Caco-2 (cell line): Measurements from ENCODE around the gene CALML3. TPM values are rescaled to one million over a fixed set of nuclear protein-coding genes. Genes with fewer than 3 reads are reported as not detected.

Source experiments
- BruUV-seq: library from RNA; stranded (reverse); fragments of 400-500 nt; replicated peaks from 2 replicates; lab custom pipeline; 2021; lab: Mats Ljungman, UMichigan
- CTCF ChIA-PET: fragments of 300-600 bp; sonication (Branson Sonifier 250); formaldehyde crosslinking; loops from one replicate; lab custom pipeline; 2022; ENCODE audit warnings: antibody characterized with exemption; lab: Charles Lee
- POLR2A ChIA-PET: fragments of 300-600 bp; sonication (Branson Sonifier 250); formaldehyde crosslinking; loops from one replicate; lab custom pipeline; 2022; ENCODE audit warnings: antibody characterized with exemption; lab: Charles Lee
- DNase-seq, 2 experiments: peaks; one replicate each; pipeline versions ENCODE4 v3.0.0 to v3.0.0-alpha.2; 2020 to 2022
- H3K27me3 ChIP-seq: replicated peaks from 2 replicates; pipeline ENCODE4 v1.6.0; 2011; ENCODE audit warnings: low read length; ENCODE audit not compliant: control insufficient read depth, insufficient read depth
- H3K36me3 ChIP-seq: 2 replicates; pipeline ENCODE4 v1.5.1; 2011; ENCODE audit warnings: low read length; ENCODE audit not compliant: control insufficient read depth, insufficient read depth
- H3K4me1 ChIP-seq: fragments of 250-450 bp; sonication (Bioruptor Pico); 2 replicates; pipeline ENCODE4 v1.5.1; 2020; ENCODE audit warnings: mild to moderate bottlenecking
- H3K4me3 ChIP-seq: 2 replicates; pipeline ENCODE4 v1.5.1; 2011; ENCODE audit warnings: low read depth, mild to moderate bottlenecking, control low read depth, low read length
- H3K9me3 ChIP-seq: fragments of 250-450 bp; sonication (Bioruptor Pico); 2 replicates; pipeline ENCODE4 v1.5.1; 2020; ENCODE audit warnings: mild to moderate bottlenecking, moderate library complexity
- H3K27ac Mint-ChIP-seq: one replicate; pipeline ENCODE4 v1.8.0; 2022; ENCODE audit warnings: mixed read lengths; ENCODE audit not compliant: unreplicated experiment
- H3K27me3 Mint-ChIP-seq: one replicate; pipeline ENCODE4 v1.8.0; 2022; ENCODE audit warnings: mixed read lengths; ENCODE audit not compliant: insufficient read depth, unreplicated experiment
- H3K36me3 Mint-ChIP-seq: one replicate; pipeline ENCODE4 v1.8.0; 2022; ENCODE audit warnings: mild to moderate bottlenecking, mixed read lengths; ENCODE audit not compliant: insufficient read depth, unreplicated experiment
- H3K4me1 Mint-ChIP-seq: one replicate; pipeline ENCODE4 v1.8.0; 2022; ENCODE audit warnings: low read depth, mixed read lengths; ENCODE audit not compliant: unreplicated experiment
- H3K4me3 Mint-ChIP-seq: one replicate; pipeline ENCODE4 v1.8.0; 2022; ENCODE audit warnings: mild to moderate bottlenecking, moderate library complexity, mixed read lengths; ENCODE audit not compliant: unreplicated experiment
- H3K9me3 Mint-ChIP-seq: one replicate; pipeline ENCODE4 v1.8.0; 2022; ENCODE audit warnings: mixed read lengths; ENCODE audit not compliant: unreplicated experiment
- CTCF ChIP-seq, 2 experiments: fragments of 200-600 bp in 1 of 2; IDR thresholded peaks; 1 replicate in 1 of 2; 2 replicates in 1 of 2; pipeline versions ENCODE4 v1.5.1 to v1.8.0; 2011 to 2022; ENCODE audit warnings: antibody characterized with exemption in 1 of 2, control low read depth in 1 of 2, inconsistent platforms in 1 of 2, low read depth in 1 of 2, low read length in 1 of 2, mild to moderate bottlenecking in 1 of 2, moderate library complexity in 1 of 2; ENCODE audit not compliant: insufficient read depth in 1 of 2, severe bottlenecking in 1 of 2, unreplicated experiment in 1 of 2
- intact Hi-C: fragments of 100-400 bp; cut with micrococcal nuclease; formaldehyde crosslinking; loops from one replicate; pipeline ENCODE4 v1.10.0; 2022; ENCODE audit not compliant: unreplicated experiment
- total RNA-seq: library from RNA; stranded (reverse); gene quantifications from 2 replicates; pipeline ENCODE4 v1.2.3, GENCODE V29; 2022

CALML3 gene
- total RNA-seq, 1 experiment from 2014 or later, result 0.18 TPM

GRCh38 chr10:5538446-5538845 lies 13.7 kb downstream of the CALML3 start:
- peak in 1 of 2 experiments; percentile 54 for DNase-seq
- H3K4me1 Mint-ChIP-seq, result peaks cover 21% of the 10 kb centered on the region
- H3K9me3 ChIP-seq, result peaks cover 11% of the 10 kb centered on the region
- peak overlapping the region; percentile 55 for H3K27ac Mint-ChIP-seq
- peaks cover 35% of the 10 kb centered on the region for H3K4me1 ChIP-seq
- H3K9me3 Mint-ChIP-seq, result peaks cover 26% of the 10 kb centered on the region
- no peaks in the 10 kb centered on the region for H3K36me3 ChIP-seq
- H3K4me3 ChIP-seq, result no peak overlapping the region
- CTCF ChIA-PET, result interaction anchor here (1.0 kb wide), 1 partner anchor 92 kb away, joined by 3 read pairs; no protein-coding TSS in a partner anchor
- no peak overlapping the region for H3K4me3 Mint-ChIP-seq
- TF ChIP-seq CTCF (IDR thresholded peaks at IDR 0.05; ENCODE audit: insufficient read depth in 1 of 2, low read depth in 1 of 2, low read length in 1 of 2, severe bottlenecking in 1 of 2, unreplicated experiment in 1 of 2), result no peak
- no TSS peak for BruUV-seq
- H3K27me3 ChIP-seq, result no peaks in the 10 kb centered on the region
- no peaks in the 10 kb centered on the region for H3K36me3 Mint-ChIP-seq
- POLR2A ChIA-PET, result interaction anchor here (0.9 kb wide), 1 partner anchor 11 kb away, joined by 3 read pairs; no protein-coding TSS in a partner anchor
- no peaks in the 10 kb centered on the region for H3K27me3 Mint-ChIP-seq
- intact Hi-C loops, result no loop called here

GRCh38 chr10:5538892-5539651 lies 14.3 kb downstream of the CALML3 start:
- peaks cover 35% of the 10 kb centered on the region for H3K4me1 ChIP-seq
- no peaks in the 10 kb centered on the region for H3K36me3 Mint-ChIP-seq

GRCh38 chr10:5540080-5540479 lies 15.3 kb downstream of the CALML3 start:
- no peaks in the 10 kb centered on the region for H3K27me3 Mint-ChIP-seq
- intact Hi-C loops, result no loop called here
- Histone ChIP-seq H3K9me3 (peaks cover 14% of the 10 kb centered on the region), H3K4me1 (peaks cover 32% of the 10 kb centered on the region), H3K36me3 (no peaks in the 10 kb centered on the region), H3K27me3 (no peaks in the 10 kb centered on the region), H3K4me3 (no peak overlapping the region)
- no peaks in the 10 kb centered on the region for H3K36me3 Mint-ChIP-seq
- peak in 1 of 2 experiments; percentile 12 for DNase-seq
- H3K4me3 Mint-ChIP-seq, result no peak overlapping the region
- TF ChIP-seq CTCF (IDR thresholded peaks at IDR 0.05; ENCODE audit: insufficient read depth in 1 of 2, low read depth in 1 of 2, low read length in 1 of 2, severe bottlenecking in 1 of 2, unreplicated experiment in 1 of 2), result no peak
- BruUV-seq, result no TSS peak
- H3K4me1 Mint-ChIP-seq, result peaks cover 21% of the 10 kb centered on the region
- ChIA-PET CTCF (no interaction called here), POLR2A (no interaction called here)
- peaks cover 26% of the 10 kb centered on the region for H3K9me3 Mint-ChIP-seq
- H3K27ac Mint-ChIP-seq, result no peak overlapping the region

More at GRCh38 chr10:5538892-5539651, 14.3 kb downstream of the CALML3 start:
- TF ChIP-seq CTCF (IDR thresholded peaks at IDR 0.05; ENCODE audit: insufficient read depth in 1 of 2, low read depth in 1 of 2, low read length in 1 of 2, severe bottlenecking in 1 of 2, unreplicated experiment in 1 of 2), result no peak
- peak overlapping the region; percentile 55 for H3K27ac Mint-ChIP-seq
- H3K36me3 ChIP-seq, result no peaks in the 10 kb centered on the region
- H3K4me3 ChIP-seq, result no peak overlapping the region
- H3K9me3 Mint-ChIP-seq, result peaks cover 26% of the 10 kb centered on the region
- ChIA-PET CTCF (interaction anchor here (1.0 kb wide), 1 partner anchor 91 kb away, joined by 3 read pairs; no protein-coding TSS in a partner anchor), POLR2A (interaction anchor here (0.9 kb wide), 1 partner anchor 10 kb away, joined by 3 read pairs; no protein-coding TSS in a partner anchor)
- peaks cover 14% of the 10 kb centered on the region for H3K9me3 ChIP-seq
- intact Hi-C loops, result no loop called here
- no peaks in the 10 kb centered on the region for H3K27me3 Mint-ChIP-seq
- peak in 1 of 2 experiments; percentile 33 for DNase-seq
- peaks cover 21% of the 10 kb centered on the region for H3K4me1 Mint-ChIP-seq
- no peaks in the 10 kb centered on the region for H3K27me3 ChIP-seq
- H3K4me3 Mint-ChIP-seq, result no peak overlapping the region
- no TSS peak for BruUV-seq
